GM12892 (cell line): ENCODE results near the gene UBA6.

Source experiments
- DNase-seq: peaks from one replicate; pipeline ENCODE4 v3.0.0; 2011; ENCODE audit not compliant: insufficient read length
- FAIRE-seq: peaks from 2 replicates; lab custom pipeline; 2011; peaks lifted over from hg19 to GRCh38; lab: Jason Lieb, UNC
- POLR2A ChIP-seq: IDR thresholded peaks from 2 replicates; pipeline ENCODE4 v1.6.1; 2011; ENCODE audit warnings: low read depth, low read length, control low read depth
- POLR2AphosphoS5 ChIP-seq: IDR thresholded peaks from 2 replicates; pipeline ENCODE4 v1.6.1; 2011; ENCODE audit warnings: low read depth, low read length, control low read depth
- TAF1 ChIP-seq: IDR thresholded peaks from 2 replicates; pipeline ENCODE4 v1.6.1; 2011; ENCODE audit warnings: low read depth, mild to moderate bottlenecking, control low read depth, low read length, borderline replicate concordance

The UBA6 gene

GRCh38 chr4:67570537-67570936 lies 130.4 kb downstream of the UBA6 start:
- FAIRE-seq (no peak), DNase-seq (no peak)
- no peak for TF ChIP-seq POLR2AphosphoS5
- no peak for TF ChIP-seq TAF1
- TF ChIP-seq POLR2A: no peak

- DNase-seq: no peak
- peak; percentile 50 for FAIRE-seq
- TF ChIP-seq POLR2A: no peak
- no peak for TF ChIP-seq TAF1
- TF ChIP-seq POLR2AphosphoS5: no peak
Observed at GRCh38 chr4:67568820-67569219, 132.1 kb downstream of the UBA6 start.

- no peak for FAIRE-seq
- TF ChIP-seq POLR2A: no peak
- TF ChIP-seq POLR2AphosphoS5: no peak
- TF ChIP-seq TAF1: no peak
Observed at GRCh38 chr4:67566335-67566734, 134.6 kb downstream of the UBA6 start.

GRCh38 chr4:67565284-67565683 lies 135.7 kb downstream of the UBA6 start:
- no peak for FAIRE-seq
- no peak for DNase-seq
- TF ChIP-seq POLR2A: no peak
- no peak for TF ChIP-seq POLR2AphosphoS5
- no peak for TF ChIP-seq TAF1

More at GRCh38 chr4:67566335-67566734, 134.6 kb downstream of the UBA6 start:
- no peak for DNase-seq
